ENCODE data around the gene PLD1. TPM values are rescaled to one million over a fixed set of nuclear protein-coding genes. Genes with fewer than 3 reads are reported as not detected.
"Not testable (repeated sequence)": the region's sequence is repeated elsewhere in the genome, so short reads cannot be mapped to it uniquely, and the experiment has no call there.

The PLD1 gene
- total RNA-seq, 2 donors from 2014 or later, result 0.32 to 0.89 TPM

DNA sequence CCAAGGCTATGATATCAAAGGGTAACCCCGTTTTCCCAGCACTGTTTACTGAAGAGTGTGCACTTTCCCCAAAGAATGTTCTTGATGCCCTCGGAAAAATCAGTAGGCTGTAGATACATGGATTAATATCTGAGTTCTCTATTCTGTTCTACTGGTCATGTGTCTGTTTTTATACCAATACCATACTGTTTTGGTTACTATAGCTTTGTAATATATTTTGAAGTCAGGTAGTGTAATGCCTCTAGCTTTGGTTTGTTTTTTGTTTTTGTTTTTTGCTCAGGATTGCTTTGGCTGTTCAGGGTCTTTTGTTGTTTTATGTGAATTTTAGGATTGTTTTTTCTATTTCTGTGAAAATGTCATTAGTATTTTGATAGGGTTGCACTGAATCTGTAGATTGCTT lies 95.1 kb downstream of the PLD1 start:
- Mint-ChIP-seq H3K27ac (no peak overlapping the region), H3K9me3 (peaks cover 3 to 4% of the 10 kb centered on the region in 2 donors), H3K36me3 (no peaks in the 10 kb centered on the region)
- no peak for DNase-seq (ENCODE audit: low spot score in 2 of 2)
- ATAC-seq, result no peak

DNA sequence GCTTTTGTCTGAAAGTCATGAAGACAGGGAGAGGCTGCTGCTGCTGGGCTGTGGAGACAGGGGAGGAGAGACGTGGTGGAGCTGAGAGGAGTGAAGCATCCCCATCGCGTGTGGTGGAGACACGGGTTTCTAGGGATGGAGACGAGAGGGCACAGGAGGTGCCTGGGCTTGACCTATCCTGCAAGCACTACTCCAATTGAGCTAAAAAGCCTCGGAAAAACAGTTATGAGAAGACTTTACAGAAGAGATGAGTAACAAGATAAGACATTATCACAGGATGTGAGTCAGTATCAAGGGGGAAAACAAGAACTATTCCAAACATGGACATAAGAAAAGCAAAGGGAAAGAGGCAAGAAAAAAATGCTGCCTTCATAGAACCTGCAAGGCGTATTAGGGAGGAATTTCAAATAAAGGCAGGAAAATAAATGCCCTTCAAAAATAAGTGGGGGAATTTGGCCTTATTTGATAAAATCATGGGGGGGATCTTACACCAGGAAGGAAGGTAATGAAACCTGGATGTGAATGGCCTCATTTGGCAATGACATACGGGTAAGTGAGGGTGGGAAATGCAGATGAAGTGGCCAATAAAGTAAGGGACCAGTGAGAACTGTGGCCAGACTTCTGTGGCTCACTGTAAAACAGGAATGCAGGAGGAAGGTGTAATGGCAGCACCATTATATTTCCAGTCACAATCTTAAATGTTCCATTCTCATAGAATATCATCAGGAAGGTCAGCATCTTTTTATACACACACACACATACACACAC lies 97.9 kb downstream of the PLD1 start:
- H3K9me3 Mint-ChIP-seq, result peaks cover 3 to 4% of the 10 kb centered on the region in 2 donors
- DNase-seq (ENCODE audit: low spot score in 2 of 2), result no peak
- H3K36me3 Mint-ChIP-seq, result no peaks in the 10 kb centered on the region
- no peak overlapping the region for H3K27ac Mint-ChIP-seq
- no peak for ATAC-seq

DNA sequence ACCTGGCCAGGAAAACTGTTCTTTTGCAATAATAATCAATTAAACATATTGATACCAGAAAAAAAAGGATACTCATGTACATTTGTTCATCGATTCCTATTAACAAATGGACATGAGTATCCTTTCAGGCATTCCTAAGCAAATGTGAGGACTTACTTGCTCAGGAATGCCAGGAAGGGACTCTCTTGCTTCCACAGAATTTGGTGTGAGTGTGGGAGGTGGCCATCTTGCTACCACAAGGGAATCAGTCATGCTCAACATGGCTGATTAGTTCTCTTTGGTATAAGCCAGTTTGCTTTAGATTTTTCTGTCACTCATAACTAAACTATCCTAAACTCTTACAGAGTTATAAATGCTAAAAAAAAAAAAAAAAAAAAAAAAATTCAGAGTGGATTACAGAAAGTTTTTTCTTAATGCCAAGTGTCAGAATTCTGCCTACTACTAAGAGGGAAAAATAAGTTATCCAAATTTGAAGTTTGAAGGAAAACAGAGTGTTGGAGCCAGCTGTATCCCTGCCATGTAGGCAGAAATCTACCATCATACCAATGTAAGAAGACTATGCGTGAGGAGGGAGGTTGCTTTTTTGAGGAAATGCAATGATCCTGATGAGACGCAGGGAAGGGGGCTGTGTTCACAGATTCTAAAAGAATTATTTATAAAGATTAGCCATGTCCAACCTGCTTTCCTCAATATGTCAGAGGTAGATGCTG lies 98.7 kb downstream of the PLD1 start:
- no peak overlapping the region for H3K27ac Mint-ChIP-seq
- DNase-seq (ENCODE audit: low spot score in 2 of 2) (no peak), ATAC-seq (no peak)
- no peaks in the 10 kb centered on the region for H3K36me3 Mint-ChIP-seq
- H3K9me3 Mint-ChIP-seq, result peaks cover 3 to 4% of the 10 kb centered on the region in 2 donors

DNA sequence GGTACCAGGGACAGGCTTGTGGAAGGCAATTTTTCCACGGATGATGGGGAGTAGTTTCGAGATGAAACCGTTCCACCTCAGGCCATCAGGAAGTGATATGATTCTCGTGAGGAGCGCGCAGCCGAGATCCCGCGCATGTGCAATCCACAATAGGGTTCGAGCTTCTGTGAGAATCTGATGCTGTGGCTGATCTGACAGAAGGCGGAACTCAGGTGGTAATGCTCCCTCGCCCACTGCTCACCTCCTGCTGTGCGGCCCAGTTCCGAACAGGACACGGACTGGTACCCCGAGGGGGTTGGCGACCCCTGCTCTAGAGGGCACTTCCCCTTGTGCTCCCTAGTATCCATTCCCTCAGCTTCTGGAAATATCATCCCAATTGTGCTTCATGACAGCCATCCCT lies 99.9 kb downstream of the PLD1 start:
- Mint-ChIP-seq H3K36me3 (no peaks in the 10 kb centered on the region), H3K9me3 (peaks cover 2 to 3% of the 10 kb centered on the region in 2 donors), H3K27ac (no peak overlapping the region)
- ATAC-seq (no peak), DNase-seq (ENCODE audit: low spot score in 2 of 2) (no peak)

- DNase-seq (ENCODE audit: low spot score in 2 of 2) (no peak), ATAC-seq (no peak)
- peaks cover 0 to 3% of the 10 kb centered on the region in 2 donors for H3K9me3 Mint-ChIP-seq
- H3K36me3 Mint-ChIP-seq, result no peaks in the 10 kb centered on the region
- H3K27ac Mint-ChIP-seq, result no peak overlapping the region
Measured at GRCh38 chr3:171704814-171705213, 105.5 kb downstream of the PLD1 start.

DNA sequence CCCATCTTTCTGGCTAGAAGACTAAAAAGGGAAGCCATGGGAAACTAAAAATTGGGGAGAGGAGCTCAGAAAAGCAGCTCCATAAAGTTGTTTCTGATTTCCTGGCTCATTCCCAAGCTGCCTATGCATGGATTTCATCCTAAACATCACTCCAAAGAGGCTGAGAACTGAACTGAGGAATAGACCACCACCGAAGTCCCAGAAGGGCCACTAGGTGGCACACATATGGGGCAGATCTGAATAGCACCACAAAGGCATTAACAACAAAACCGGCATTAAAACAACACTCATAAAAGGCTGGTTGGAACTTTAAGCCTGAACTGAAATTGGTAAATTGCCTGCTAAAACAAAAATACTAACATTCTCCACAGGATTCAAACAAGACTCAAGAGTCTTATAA lies 106.3 kb downstream of the PLD1 start:
- H3K9me3 Mint-ChIP-seq, result peaks cover 0 to 3% of the 10 kb centered on the region in 2 donors
- DNase-seq (ENCODE audit: low spot score in 2 of 2) (peak in 1 of 2 donors; percentile 8), ATAC-seq (peak in 1 of 2 donors; percentile 50)
- no peaks in the 10 kb centered on the region for H3K36me3 Mint-ChIP-seq
- no peak overlapping the region for H3K27ac Mint-ChIP-seq

- Mint-ChIP-seq H3K9me3 (peaks cover 0 to 3% of the 10 kb centered on the region in 2 donors), H3K36me3 (no peaks in the 10 kb centered on the region), H3K27ac (no peak overlapping the region)
- ATAC-seq, result no peak
- DNase-seq (ENCODE audit: low spot score in 2 of 2), result no peak
Measured at GRCh38 chr3:171703144-171703543, 107.1 kb downstream of the PLD1 start.

DNA sequence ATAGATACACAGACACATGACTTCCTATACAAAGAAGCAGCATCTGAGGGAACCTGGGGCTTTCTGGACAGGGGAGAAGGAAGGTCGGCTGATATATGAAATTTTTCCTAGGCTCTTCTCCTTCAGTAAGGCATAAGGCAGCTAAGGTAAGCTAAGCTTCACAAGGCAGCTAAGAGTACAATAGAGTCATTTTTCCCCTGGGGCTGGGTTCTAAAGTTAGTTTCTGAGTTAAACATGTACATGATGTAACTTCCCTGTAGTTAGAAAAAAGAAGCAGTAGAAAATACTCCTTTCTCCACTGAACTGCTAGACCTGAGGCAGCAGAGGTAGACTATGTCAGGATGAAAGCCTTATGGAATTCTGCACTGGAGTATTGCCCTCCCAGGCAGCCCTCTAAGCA lies 109.6 kb downstream of the PLD1 start:
- no peak for DNase-seq (ENCODE audit: low spot score in 2 of 2)
- Mint-ChIP-seq H3K27ac (no peak overlapping the region), H3K9me3 (peaks cover 0 to 3% of the 10 kb centered on the region in 2 donors), H3K36me3 (no peaks in the 10 kb centered on the region)
- no peak for ATAC-seq

DNA sequence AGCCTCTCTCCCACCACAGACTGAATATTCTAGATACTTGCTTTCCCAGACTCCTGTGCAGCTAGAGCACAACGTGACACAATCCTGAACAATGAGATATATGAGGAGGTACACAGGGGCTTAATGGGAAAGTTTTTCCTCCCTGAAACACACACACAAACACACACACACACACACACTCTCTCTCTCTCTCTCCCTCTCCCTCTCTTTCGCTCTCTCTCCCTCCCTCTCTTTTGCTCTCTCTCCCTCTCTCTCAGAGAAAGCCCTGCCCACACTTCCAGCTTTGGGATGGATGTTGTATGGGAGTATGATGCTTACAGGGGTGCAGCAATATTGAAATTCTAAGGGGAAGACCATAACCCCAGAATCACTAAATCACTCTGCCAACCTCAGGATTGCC lies 110.1 kb downstream of the PLD1 start:
- H3K27ac Mint-ChIP-seq, result no peak overlapping the region
- no peak for DNase-seq (ENCODE audit: low spot score in 2 of 2)
- no peak for ATAC-seq
- no peaks in the 10 kb centered on the region for H3K36me3 Mint-ChIP-seq
- peaks cover 0 to 3% of the 10 kb centered on the region in 2 donors for H3K9me3 Mint-ChIP-seq

DNA sequence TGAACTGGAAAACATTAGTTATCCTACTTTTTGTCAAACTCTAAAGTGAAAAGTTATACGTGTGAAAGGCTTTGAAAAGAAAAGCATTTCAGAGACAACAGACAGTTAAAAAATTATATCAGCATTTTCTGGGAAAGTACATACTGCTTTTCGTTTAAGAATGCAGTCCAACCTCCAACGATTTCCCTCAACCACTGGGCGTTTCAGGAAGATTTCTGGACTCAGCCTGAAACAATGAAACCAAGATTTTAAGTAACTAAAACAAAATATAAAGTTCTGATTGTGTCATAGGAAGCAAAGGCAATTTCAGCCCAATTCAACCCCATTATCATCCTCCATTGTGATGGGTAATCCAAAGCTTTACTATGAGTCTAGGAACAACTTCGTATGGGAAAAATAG lies 110.7 kb downstream of the PLD1 start:
- DNase-seq (ENCODE audit: low spot score in 2 of 2), result no peak
- no peaks in the 10 kb centered on the region for H3K36me3 Mint-ChIP-seq

DNA sequence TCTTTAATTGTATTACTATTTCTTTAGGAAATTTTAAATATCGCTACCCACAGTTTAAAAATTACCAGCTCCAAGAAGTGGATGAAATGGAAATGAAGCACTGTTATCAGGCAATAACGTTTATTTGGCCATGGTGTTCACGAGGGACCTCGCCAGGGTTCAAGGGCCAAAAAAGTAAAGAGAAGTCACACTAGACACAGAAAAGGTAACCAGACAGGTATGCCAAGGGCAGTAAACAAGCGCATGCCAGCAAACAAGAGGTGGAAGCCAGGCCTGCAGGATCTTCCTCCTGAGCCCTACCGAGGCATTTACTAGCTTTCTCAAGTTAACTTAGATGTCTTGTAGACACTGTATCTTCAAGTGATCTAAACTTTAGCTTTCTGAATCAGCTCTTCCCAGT lies 113.5 kb downstream of the PLD1 start:
- no peaks in the 10 kb centered on the region for H3K36me3 Mint-ChIP-seq
- ATAC-seq, result no peak
- H3K9me3 Mint-ChIP-seq, result peaks cover 0 to 3% of the 10 kb centered on the region in 2 donors
- no peak overlapping the region for H3K27ac Mint-ChIP-seq
- no peak for DNase-seq (ENCODE audit: low spot score in 2 of 2)

More for the DNA sequence above, 110.7 kb downstream of the PLD1 start:
- H3K9me3 Mint-ChIP-seq, result peaks cover 0 to 3% of the 10 kb centered on the region in 2 donors
- H3K27ac Mint-ChIP-seq, result no peak overlapping the region
- ATAC-seq, result no peak

- Mint-ChIP-seq H3K27ac (no peak overlapping the region), H3K36me3 (no peaks in the 10 kb centered on the region), H3K9me3 (no peaks in the 10 kb centered on the region)
- ATAC-seq (no peak), DNase-seq (ENCODE audit: low spot score in 2 of 2) (no peak)
Measured at GRCh38 chr3:171695426-171695825, 114.9 kb downstream of the PLD1 start.

GRCh38 chr3:171694888-171695287 lies 115.4 kb downstream of the PLD1 start:
- Mint-ChIP-seq H3K27ac (no peak overlapping the region), H3K9me3 (no peaks in the 10 kb centered on the region), H3K36me3 (no peaks in the 10 kb centered on the region)
- ATAC-seq (no peak), DNase-seq (ENCODE audit: low spot score in 2 of 2) (no peak)

DNA sequence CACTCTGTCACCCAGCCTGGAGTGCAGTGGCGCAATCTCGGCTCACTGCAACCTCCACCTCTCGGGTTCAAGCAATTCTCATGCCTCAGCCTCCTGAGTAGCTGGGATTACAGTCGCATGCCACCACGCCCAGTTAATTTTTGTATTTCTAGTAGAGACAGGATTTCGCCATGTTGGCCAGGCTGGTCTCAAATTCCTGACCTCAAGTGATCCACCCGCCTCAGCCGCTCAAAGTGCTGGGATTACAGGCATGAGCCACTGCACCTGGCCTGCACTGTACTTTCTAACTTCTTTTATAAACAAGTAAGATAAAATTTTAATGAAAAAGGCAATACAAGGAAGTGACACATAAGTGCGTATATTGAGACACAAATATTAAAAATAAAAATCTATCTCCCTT lies 117.7 kb downstream of the PLD1 start:
- not testable (repeated sequence) for ATAC-seq; H3K36me3 Mint-ChIP-seq; H3K9me3 Mint-ChIP-seq; DNase-seq (ENCODE audit: low spot score in 2 of 2); H3K27ac Mint-ChIP-seq

- no peak for DNase-seq (ENCODE audit: low spot score in 2 of 2)
- no peak overlapping the region for H3K27ac Mint-ChIP-seq
- ATAC-seq, result no peak
- H3K9me3 Mint-ChIP-seq, result no peaks in the 10 kb centered on the region
- H3K36me3 Mint-ChIP-seq, result no peaks in the 10 kb centered on the region
Measured at GRCh38 chr3:171691485-171691884, 118.8 kb downstream of the PLD1 start.

- Mint-ChIP-seq H3K9me3 (no peaks in the 10 kb centered on the region), H3K36me3 (no peaks in the 10 kb centered on the region), H3K27ac (no peak overlapping the region)
- DNase-seq (ENCODE audit: low spot score in 2 of 2), result no peak
- no peak for ATAC-seq
Measured at GRCh38 chr3:171690281-171690680, 120.0 kb downstream of the PLD1 start.

- no peak for ATAC-seq
- Mint-ChIP-seq H3K36me3 (no peaks in the 10 kb centered on the region), H3K9me3 (no peaks in the 10 kb centered on the region), H3K27ac (no peak overlapping the region)
- DNase-seq (ENCODE audit: low spot score in 2 of 2), result no peak
Measured at GRCh38 chr3:171688593-171688992, 121.7 kb downstream of the PLD1 start.

- ATAC-seq (no peak), DNase-seq (ENCODE audit: low spot score in 2 of 2) (no peak)
- no peak overlapping the region for H3K27ac Mint-ChIP-seq
- H3K36me3 Mint-ChIP-seq, result no peaks in the 10 kb centered on the region
- H3K9me3 Mint-ChIP-seq, result no peaks in the 10 kb centered on the region
Measured at GRCh38 chr3:171688002-171688401, 122.3 kb downstream of the PLD1 start.
